ENCODE results near the gene RMC1. TPM values are rescaled to one million over a fixed set of nuclear protein-coding genes. Genes with fewer than 3 reads are reported as not detected.

Gene RMC1
- total and polyA plus RNA-seq, 5 donors: 12.2 to 17.6 (median 14.1) TPM

DNA sequence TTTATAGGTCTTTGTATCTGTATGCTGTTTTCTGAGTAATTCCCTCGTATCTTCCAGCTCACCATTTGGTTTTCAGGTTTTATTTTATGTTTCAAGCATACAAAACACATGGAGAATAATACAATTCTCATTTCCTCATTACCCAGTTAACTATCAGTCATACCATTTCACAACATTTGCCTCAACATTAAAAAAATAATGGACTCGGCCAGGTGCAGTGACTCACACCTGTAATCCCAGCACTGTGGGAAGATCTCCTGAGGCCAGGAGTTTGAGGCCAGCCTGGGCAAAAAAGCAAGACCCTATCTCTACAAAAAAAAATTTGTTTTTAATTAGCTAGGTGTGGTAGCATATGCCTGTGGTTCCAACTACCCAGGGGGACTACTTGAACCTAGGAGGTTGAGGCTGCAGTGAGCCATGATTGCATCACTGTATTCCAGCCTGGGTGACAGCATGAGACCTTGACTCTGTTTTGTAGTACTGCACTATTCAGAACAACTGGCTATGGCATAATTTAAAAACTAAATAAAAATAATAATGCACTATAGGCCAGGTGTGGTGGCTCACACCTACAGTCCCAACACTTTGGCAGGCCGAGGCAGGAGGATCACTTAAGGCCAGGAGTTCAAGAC is 62.7 kb downstream of the RMC1 start:
- H3K27ac ChIP-seq (ENCODE audit: low read length): no peak overlapping the region
- H3K27me3 ChIP-seq (ENCODE audit: control insufficient read depth, insufficient read depth): no peaks in the 10 kb centered on the region
- intact Hi-C loops (cut with DNase I): no loop called here
- 92% methylated on average over 3 of the region's 3 CpGs for WGBS
- no peaks in the 10 kb centered on the region for H3K9me3 ChIP-seq (ENCODE audit: control insufficient read depth, low read length)
- ATAC-seq (no peak), DNase-seq (no peak)
- H3K4me3 ChIP-seq (ENCODE audit: low read length): no peak overlapping the region
- no peaks in the 10 kb centered on the region for H3K4me1 ChIP-seq (ENCODE audit: control insufficient read depth, insufficient read depth, low read length)

DNA sequence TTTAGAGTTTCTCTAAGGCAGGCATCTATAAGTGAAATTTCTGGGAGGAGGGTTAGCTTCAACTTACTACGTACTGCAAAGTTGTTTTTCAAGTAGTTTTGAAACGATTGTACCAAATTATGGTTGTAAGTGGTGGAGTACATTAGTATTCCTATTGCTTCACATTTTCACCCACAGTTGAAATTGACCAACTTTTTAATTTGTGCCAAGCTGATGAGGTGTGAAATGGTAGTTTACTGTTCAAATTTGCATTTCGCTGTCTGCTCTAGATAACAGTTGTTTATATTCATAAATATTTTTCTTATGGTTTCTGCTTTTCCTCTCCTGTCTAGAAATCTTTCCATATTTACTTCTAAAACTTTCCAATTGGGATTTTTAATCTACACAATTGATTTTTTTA is 64.4 kb downstream of the RMC1 start:
- ATAC-seq (no peak), DNase-seq (no peak)
- no peak overlapping the region for H3K27ac ChIP-seq (ENCODE audit: low read length)
- intact Hi-C loops (cut with DNase I): no loop called here
- H3K4me3 ChIP-seq (ENCODE audit: low read length): no peak overlapping the region
- no peaks in the 10 kb centered on the region for H3K4me1 ChIP-seq (ENCODE audit: control insufficient read depth, insufficient read depth, low read length)
- WGBS: 90% methylated on average over 3 of the region's 3 CpGs
- H3K9me3 ChIP-seq (ENCODE audit: control insufficient read depth, low read length): no peaks in the 10 kb centered on the region
- no peaks in the 10 kb centered on the region for H3K27me3 ChIP-seq (ENCODE audit: control insufficient read depth, insufficient read depth)

DNA sequence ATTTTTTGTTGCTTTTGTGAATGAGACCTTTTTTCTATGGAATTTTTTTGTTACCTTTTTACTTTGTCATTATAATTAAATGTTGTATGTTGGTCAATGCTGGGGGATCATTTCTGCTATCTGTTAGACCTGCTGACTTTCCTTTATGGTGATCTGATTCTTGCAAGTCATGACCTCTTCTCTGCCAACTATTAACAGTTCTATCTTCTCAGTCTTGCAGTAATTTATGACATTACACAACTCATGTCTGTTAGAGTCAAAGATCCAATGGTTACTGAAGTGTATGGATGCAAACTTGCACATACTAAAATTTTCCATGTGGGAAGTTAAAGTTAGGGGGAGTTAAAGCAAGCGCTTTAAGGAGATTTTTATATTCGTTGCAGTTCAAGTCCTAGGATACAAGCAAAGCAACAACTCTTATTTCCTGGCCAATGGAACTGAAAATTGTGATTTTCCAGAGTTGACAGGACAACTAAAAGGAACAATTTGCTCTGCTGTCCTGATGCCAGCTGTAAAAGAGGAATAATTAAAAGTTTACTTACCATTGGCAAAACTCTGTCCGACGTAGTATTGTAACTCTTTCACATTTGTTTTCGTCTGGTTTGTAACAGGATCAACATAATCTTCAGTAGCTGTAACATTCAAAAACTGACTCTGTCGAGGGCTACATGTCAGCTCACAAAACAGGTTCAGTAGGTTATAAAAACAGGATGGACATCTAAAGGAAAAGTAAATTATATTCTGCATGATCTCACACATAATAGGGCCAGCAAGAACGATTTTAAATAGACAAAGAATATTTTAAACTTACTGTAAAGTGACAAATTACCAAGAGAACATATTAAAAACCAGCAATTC is 65.2 kb downstream of the RMC1 start:
- H3K9me3 ChIP-seq (ENCODE audit: control insufficient read depth, low read length): no peaks in the 10 kb centered on the region
- H3K27ac ChIP-seq (ENCODE audit: low read length): no peak overlapping the region
- H3K4me3 ChIP-seq (ENCODE audit: low read length): no peak overlapping the region
- no peaks in the 10 kb centered on the region for H3K27me3 ChIP-seq (ENCODE audit: control insufficient read depth, insufficient read depth)
- no peaks in the 10 kb centered on the region for H3K4me1 ChIP-seq (ENCODE audit: control insufficient read depth, insufficient read depth, low read length)
- WGBS: 82% methylated on average over 7 of the region's 7 CpGs
- DNase-seq (no peak), ATAC-seq (no peak)
- intact Hi-C loops (cut with DNase I): no loop called here

DNA sequence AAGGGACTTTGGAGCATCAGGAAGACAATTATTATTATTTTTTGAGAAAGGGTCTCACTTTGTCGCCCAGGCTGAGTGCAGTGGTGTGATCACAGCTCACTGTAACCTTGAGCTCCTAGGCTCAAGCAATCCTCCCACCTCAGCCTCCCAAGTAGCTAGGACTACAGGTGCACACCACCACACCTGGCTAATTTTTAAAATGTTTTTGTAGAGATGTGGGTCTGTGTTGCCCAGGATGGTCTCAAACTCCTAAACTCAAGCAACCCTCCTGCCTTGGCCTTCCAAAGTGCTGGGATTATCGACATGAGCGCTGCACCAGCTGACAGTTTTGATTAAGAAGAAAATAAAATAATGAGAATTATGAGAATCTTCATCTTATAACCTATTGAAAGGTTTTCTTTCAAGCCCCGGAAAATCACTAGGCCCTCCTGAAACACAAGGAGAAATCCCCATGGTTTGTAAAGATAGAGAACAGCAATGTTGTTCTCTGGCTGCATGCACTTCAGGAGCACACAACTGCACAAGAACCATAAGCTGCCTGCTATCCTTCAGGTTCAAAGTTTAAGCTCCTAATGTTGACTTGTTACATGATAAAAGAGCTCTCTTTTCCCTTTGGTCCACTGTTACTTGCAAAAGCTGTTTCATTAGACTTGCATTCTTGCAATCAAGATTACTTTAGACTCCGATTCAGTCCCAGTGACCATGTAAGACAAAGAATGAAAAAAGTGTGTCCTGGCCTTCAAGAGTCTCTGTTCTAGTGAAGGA is 66.2 kb downstream of the RMC1 start:
- H3K4me1 ChIP-seq (ENCODE audit: control insufficient read depth, insufficient read depth, low read length): no peaks in the 10 kb centered on the region
- intact Hi-C loops (cut with DNase I): no loop called here
- no peaks in the 10 kb centered on the region for H3K9me3 ChIP-seq (ENCODE audit: control insufficient read depth, low read length)
- ATAC-seq (no peak), DNase-seq (no peak)
- no peak overlapping the region for H3K27ac ChIP-seq (ENCODE audit: low read length)
- H3K4me3 ChIP-seq (ENCODE audit: low read length): no peak overlapping the region
- 95% methylated on average over 5 of the region's 5 CpGs for WGBS
- no peaks in the 10 kb centered on the region for H3K27me3 ChIP-seq (ENCODE audit: control insufficient read depth, insufficient read depth)

DNA sequence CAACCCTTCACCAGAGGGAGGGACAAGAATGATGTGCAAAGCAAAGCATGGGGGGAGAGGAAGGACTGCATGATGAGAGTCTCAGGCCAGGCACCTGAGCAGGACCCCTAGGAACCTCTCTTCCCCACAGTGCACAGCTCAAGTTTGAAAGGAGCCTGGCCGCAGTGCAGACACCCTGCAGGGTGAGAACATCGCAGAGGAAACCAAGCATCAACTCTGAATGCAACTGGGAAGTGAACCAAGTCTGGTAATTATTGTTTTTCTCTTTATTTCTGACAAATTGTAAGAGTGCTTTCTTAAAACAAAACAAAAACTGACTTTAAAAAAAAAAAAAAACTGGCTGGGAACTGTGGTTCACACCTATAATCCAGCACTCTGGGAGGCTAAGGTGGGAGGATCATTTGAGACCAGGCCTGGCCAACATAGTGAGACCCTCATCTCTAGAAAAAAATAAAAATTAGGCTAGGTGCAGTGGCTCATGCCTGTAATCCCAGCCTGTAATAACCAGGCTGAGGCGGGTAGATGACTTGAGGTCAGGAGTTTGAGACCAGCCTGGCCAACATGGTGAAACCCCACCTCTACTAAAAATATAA is 67.7 kb downstream of the RMC1 start:
- WGBS: 79% methylated on average over 3 of the region's 3 CpGs
- H3K4me1 ChIP-seq (ENCODE audit: control insufficient read depth, insufficient read depth, low read length): peaks cover 1% of the 10 kb centered on the region
- no peak overlapping the region for H3K27ac ChIP-seq (ENCODE audit: low read length)
- H3K4me3 ChIP-seq (ENCODE audit: low read length): no peak overlapping the region
- intact Hi-C loops (cut with DNase I): no loop called here
- no peaks in the 10 kb centered on the region for H3K27me3 ChIP-seq (ENCODE audit: control insufficient read depth, insufficient read depth)
- ATAC-seq (no peak), DNase-seq (no peak)
- H3K9me3 ChIP-seq (ENCODE audit: control insufficient read depth, low read length): no peaks in the 10 kb centered on the region

DNA sequence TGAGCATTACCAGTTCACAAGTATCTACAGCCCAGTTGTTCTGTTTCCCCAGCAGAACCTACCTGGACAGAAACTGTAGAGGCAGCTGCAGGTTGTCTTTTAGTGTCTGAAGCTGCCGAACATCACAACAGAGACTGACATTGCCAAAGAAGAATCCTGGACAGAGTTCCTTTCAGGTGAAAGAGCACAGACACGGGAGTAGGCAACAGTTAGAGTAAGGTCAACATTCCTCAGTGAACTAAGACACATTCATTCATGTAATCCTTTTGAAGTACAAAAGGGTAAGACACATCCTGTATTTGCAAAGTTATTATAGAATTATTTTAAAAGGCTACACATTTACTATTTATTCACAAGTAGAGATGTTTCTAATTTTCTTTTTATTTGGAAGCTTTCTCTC is 68.7 kb downstream of the RMC1 start:
- Histone ChIP-seq H3K4me3 (ENCODE audit: low read length) (no peak overlapping the region), H3K27ac (ENCODE audit: low read length) (no peak overlapping the region), H3K4me1 (ENCODE audit: control insufficient read depth, insufficient read depth, low read length) (peaks cover 1% of the 10 kb centered on the region), H3K9me3 (ENCODE audit: control insufficient read depth, low read length) (no peaks in the 10 kb centered on the region), H3K27me3 (ENCODE audit: control insufficient read depth, insufficient read depth) (no peaks in the 10 kb centered on the region)
- intact Hi-C loops (cut with DNase I): no loop called here
- ATAC-seq (no peak), DNase-seq (no peak)
- 70% methylated on average over 2 of the region's 2 CpGs for WGBS

DNA sequence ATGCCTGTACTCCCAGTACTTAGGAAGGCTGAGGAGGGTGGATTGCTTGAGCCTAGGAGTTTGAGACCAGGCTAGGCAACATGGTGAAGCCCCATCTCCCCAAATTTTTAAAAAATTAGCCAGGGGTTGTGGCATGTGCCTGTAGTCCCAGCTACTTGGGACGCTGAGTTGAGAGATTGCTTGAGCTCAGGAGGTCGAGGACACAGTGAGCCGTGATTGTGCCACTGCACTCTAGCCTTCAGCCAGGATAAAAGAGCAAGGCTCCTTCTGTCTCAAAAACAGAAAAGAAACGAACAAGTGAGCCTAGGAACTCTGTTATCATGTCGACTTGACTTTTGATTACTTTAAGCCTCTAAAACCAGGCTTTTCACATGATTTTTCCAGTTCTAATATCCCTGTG is 69.3 kb downstream of the RMC1 start:
- ATAC-seq: no peak
- no peak overlapping the region for H3K4me3 ChIP-seq (ENCODE audit: low read length)
- intact Hi-C loops (cut with DNase I): no loop called here
- H3K27me3 ChIP-seq (ENCODE audit: control insufficient read depth, insufficient read depth): no peaks in the 10 kb centered on the region
- no peak for DNase-seq
- H3K27ac ChIP-seq (ENCODE audit: low read length): peak overlapping the region; percentile 40
- 66% methylated on average over 5 of the region's 5 CpGs for WGBS
- H3K9me3 ChIP-seq (ENCODE audit: control insufficient read depth, low read length): no peaks in the 10 kb centered on the region
- H3K4me1 ChIP-seq (ENCODE audit: control insufficient read depth, insufficient read depth, low read length): peaks cover 1% of the 10 kb centered on the region

DNA sequence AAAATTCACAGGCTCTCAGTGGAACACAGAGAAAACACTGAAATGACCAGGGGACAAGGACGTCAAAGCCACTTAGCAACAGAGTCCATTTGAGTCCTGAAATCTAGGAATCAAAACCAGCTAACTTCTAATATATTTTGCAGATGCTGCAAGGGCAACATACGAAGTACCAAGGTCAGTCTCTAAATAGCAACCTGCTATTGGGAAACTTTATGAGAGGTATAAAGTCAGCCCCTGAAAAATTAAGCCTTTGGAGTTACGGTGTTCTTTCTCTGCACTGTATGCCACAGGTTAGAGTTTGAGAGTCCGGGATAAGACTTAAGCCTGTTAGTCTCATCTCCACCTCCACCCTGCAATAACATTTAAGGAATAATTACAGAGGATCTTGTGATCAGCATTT is 69.7 kb downstream of the RMC1 start:
- no peak overlapping the region for H3K27ac ChIP-seq (ENCODE audit: low read length)
- intact Hi-C loops (cut with DNase I): no loop called here

DNA sequence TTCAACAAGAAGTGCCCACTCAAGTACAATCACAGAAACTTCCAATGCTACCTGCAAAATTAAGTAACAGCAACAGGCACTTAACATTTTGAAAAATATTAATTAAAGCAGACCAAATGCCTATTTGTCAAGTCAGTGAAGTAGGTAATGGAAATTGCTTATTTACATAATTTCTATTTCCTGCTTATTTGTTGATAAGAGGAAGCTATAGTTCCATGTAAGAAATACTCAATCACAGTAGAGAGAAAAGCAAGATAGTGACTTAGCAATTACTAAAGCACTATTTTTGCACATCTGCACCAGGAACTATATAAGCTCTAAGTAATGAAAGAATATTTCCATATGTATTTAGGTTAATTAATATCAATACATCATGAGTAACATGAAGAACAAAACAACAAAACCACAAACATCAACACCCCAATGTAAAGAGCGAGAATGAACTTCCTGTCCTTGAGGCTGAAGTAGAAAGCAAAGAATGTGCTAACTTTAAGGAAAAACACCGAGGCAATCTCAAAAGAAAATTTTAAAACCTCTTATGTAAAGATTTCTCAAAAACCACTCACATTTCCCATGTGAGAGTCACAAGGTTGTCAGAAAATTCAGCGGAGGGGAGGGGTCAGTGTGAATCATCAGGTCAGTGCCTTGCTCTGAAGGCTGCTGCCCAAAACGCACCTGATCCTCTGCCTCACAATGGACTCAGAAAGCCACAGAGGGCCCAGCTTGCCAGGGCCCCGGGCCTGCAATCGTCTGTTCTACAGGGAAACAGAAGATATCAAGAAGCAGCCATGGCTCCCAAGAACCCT is 70.5 kb downstream of the RMC1 start:
- Histone ChIP-seq H3K27me3 (ENCODE audit: control insufficient read depth, insufficient read depth) (no peaks in the 10 kb centered on the region), H3K4me3 (ENCODE audit: low read length) (no peak overlapping the region), H3K27ac (ENCODE audit: low read length) (peak overlapping the region; percentile 17), H3K4me1 (ENCODE audit: control insufficient read depth, insufficient read depth, low read length) (peaks cover 2% of the 10 kb centered on the region), H3K9me3 (ENCODE audit: control insufficient read depth, low read length) (no peaks in the 10 kb centered on the region)
- intact Hi-C loops (cut with DNase I): no loop called here
- ATAC-seq (no peak), DNase-seq (no peak)
- 63% methylated on average over 6 of the region's 6 CpGs for WGBS

More for the DNA sequence above, 69.7 kb downstream of the RMC1 start:
- 72% methylated on average over 4 of the region's 4 CpGs for whole genome bisulfite sequencing
- no peak for ATAC-seq
- Histone ChIP-seq H3K4me3 (ENCODE audit: low read length) (no peak overlapping the region), H3K27me3 (ENCODE audit: control insufficient read depth, insufficient read depth) (no peaks in the 10 kb centered on the region), H3K9me3 (ENCODE audit: control insufficient read depth, low read length) (no peaks in the 10 kb centered on the region), H3K4me1 (ENCODE audit: control insufficient read depth, insufficient read depth, low read length) (peaks cover 1% of the 10 kb centered on the region)
- no peak for DNase-seq

DNA sequence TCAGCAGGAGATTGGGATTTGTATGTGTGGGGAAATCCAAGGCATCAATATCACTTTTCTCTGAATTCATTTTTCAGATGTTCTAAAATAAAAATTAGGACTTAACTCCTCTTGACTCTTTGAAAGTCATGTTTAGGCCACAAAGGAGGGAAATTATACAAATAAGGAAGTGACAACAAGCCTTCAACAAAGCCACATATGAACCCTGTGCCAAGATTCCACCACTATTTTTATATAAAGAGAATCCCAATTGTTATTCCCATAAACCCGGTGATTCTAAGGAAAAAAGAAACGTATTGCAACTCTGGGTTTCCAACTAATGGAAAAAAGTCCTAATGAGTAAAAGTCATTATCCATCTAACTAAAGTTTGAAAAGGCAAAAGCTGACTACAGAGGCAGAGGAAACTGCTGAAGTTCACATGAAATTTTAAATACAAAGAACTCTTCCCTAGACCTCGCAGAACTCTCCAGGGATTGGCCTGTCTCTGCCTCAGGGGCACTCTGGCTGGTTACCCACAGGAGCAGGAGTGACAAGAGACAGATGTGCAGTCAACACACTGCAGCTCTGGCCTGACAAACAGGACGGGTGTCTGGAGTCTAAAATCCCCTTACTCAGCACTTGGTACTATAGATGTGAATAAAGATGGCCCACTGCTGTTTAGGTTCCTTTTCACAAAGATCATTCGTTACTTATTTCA is 71.4 kb downstream of the RMC1 start:
- H3K4me1 ChIP-seq (ENCODE audit: control insufficient read depth, insufficient read depth, low read length): peaks cover 4% of the 10 kb centered on the region
- H3K27ac ChIP-seq (ENCODE audit: low read length): no peak overlapping the region
- ATAC-seq (no peak), DNase-seq (no peak)
- H3K9me3 ChIP-seq (ENCODE audit: control insufficient read depth, low read length): no peaks in the 10 kb centered on the region
- intact Hi-C loops (cut with DNase I): no loop called here
- H3K27me3 ChIP-seq (ENCODE audit: control insufficient read depth, insufficient read depth): no peaks in the 10 kb centered on the region
- WGBS: 45% methylated on average over 5 of the region's 5 CpGs
- H3K4me3 ChIP-seq (ENCODE audit: low read length): no peak overlapping the region
